H1 (cell line): ENCODE data around the gene TMEM204. TPM values are rescaled to one million over a fixed set of nuclear protein-coding genes. Genes with fewer than 3 reads are reported as not detected.

ENCODE experiments used
- CTCF ChIA-PET: fragments of 300-600 bp; sonication (Branson Sonifier 250); formaldehyde crosslinking; loops from one replicate; lab custom pipeline; 2021; ENCODE audit not compliant: partially characterized antibody; lab: Charles Lee
- POLR2A ChIA-PET: fragments of 300-600 bp; sonication (Branson Sonifier 250); formaldehyde crosslinking; loops from one replicate; lab custom pipeline; 2021; ENCODE audit warnings: inconsistent platforms; ENCODE audit not compliant: partially characterized antibody; lab: Charles Lee
- DNase-seq, 2 experiments: peaks; one replicate each; pipeline versions ENCODE4 v3.0.0 to v3.0.0-alpha.2; 2010 to 2022; ENCODE audit warnings: low spot score in 2 of 2, low read depth in 1 of 2, mixed read lengths in 1 of 2
- FAIRE-seq: peaks from 2 replicates; lab custom pipeline; 2011; peaks lifted over from hg19 to GRCh38; lab: Jason Lieb, UNC
- H2AFZ ChIP-seq: 2 replicates; pipeline ENCODE4 v1.8.1; 2012; ENCODE audit warnings: low read length, inconsistent platforms
- H2AK5ac ChIP-seq: 2 replicates; pipeline ENCODE4 v1.6.1; 2013; ENCODE audit warnings: low read depth, low read length
- H2BK120ac ChIP-seq: replicated peaks from 2 replicates; pipeline ENCODE3; 2013; ENCODE audit warnings: low read depth, low read length, inconsistent platforms
- H2BK12ac ChIP-seq: 2 replicates; pipeline ENCODE4 v1.6.1; 2013; ENCODE audit warnings: low read depth, low read length
- H2BK15ac ChIP-seq: 2 replicates; pipeline ENCODE4 v1.6.1; 2013; ENCODE audit warnings: low read length
- H2BK20ac ChIP-seq: 2 replicates; pipeline ENCODE4 v1.6.1; 2013; ENCODE audit warnings: low read length
- H2BK5ac ChIP-seq: 2 replicates; pipeline ENCODE4 v1.6.1; 2013; ENCODE audit warnings: low read depth, low read length
- H3K14ac ChIP-seq: 2 replicates; pipeline ENCODE4 v1.6.1; 2013; ENCODE audit warnings: inconsistent platforms; ENCODE audit not compliant: insufficient read length
- H3K18ac ChIP-seq: 2 replicates; pipeline ENCODE4 v1.6.1; 2013; ENCODE audit warnings: low read length; ENCODE audit errors: extremely low read depth
- H3K23ac ChIP-seq: 2 replicates; pipeline ENCODE4 v1.6.1; 2013; ENCODE audit warnings: inconsistent platforms; ENCODE audit not compliant: insufficient read length
- H3K23me2 ChIP-seq: 2 replicates; pipeline ENCODE4 v1.6.1; 2013; ENCODE audit warnings: low read depth, low read length
- H3K27ac ChIP-seq: 2 replicates; pipeline ENCODE4 v1.6.1; 2011; ENCODE audit warnings: low read depth, low read length, inconsistent platforms
- H3K27me3 ChIP-seq, 4 experiments: replicated peaks in 1 of 4; 1 replicate in 1 of 4; 2 replicates in 3 of 4; pipeline versions ENCODE4 v1.6.1 to v1.8.1; 2011 to 2013; ENCODE audit warnings: low read length in 3 of 4, mild to moderate bottlenecking in 3 of 4, inconsistent platforms in 2 of 4, mixed read lengths in 2 of 4, moderate library complexity in 1 of 4; ENCODE audit not compliant: control insufficient read depth in 3 of 4, insufficient read depth in 3 of 4; ENCODE audit errors: extremely low read depth in 1 of 4
- H3K36me3 ChIP-seq, 4 experiments: 2 replicates each; pipeline versions ENCODE4 v1.6.1 to v1.8.1; 2011 to 2013; ENCODE audit warnings: mild to moderate bottlenecking in 4 of 4, low read length in 3 of 4, moderate library complexity in 2 of 4, control low read depth in 1 of 4, inconsistent platforms in 1 of 4; ENCODE audit not compliant: insufficient read depth in 4 of 4, control insufficient read depth in 2 of 4
- H3K4ac ChIP-seq: replicated peaks from 2 replicates; pipeline ENCODE3; 2013; ENCODE audit warnings: low read length, low read depth, mixed read lengths, inconsistent platforms; ENCODE audit not compliant: insufficient read length
- H3K4me1 ChIP-seq, 4 experiments: replicated peaks in 1 of 4; 1 replicate in 1 of 4; 2 replicates in 3 of 4; pipeline versions ENCODE4 v1.6.1 to v1.8.1; 2011 to 2013; ENCODE audit warnings: low read length in 3 of 4, inconsistent platforms in 2 of 4, mixed read lengths in 1 of 4; ENCODE audit not compliant: insufficient read depth in 4 of 4, control insufficient read depth in 3 of 4
- H3K4me2 ChIP-seq, 2 experiments: 2 replicates each; pipeline versions ENCODE4 v1.6.1 to v1.8.1; 2011 to 2013; ENCODE audit warnings: low read depth in 2 of 2, low read length in 2 of 2, control low read depth in 1 of 2, inconsistent platforms in 1 of 2, mild to moderate bottlenecking in 1 of 2; ENCODE audit not compliant: insufficient read depth in 1 of 2
- H3K4me3 ChIP-seq, 4 experiments: fragments of 200-600, 300-600 bp in 1 of 4; sonication (generic), shearing (Covaris generic), sonication (Bioruptor Twin) in 1 of 4; 2 replicates each; pipeline versions ENCODE4 v1.5.1 to v1.8.1; 2011 to 2016; ENCODE audit warnings: low read length in 4 of 4, low read depth in 3 of 4, control low read depth in 2 of 4, inconsistent platforms in 2 of 4, mild to moderate bottlenecking in 2 of 4, mixed read lengths in 1 of 4, moderate library complexity in 1 of 4; ENCODE audit not compliant: insufficient read depth in 2 of 4; ENCODE audit errors: extremely low read depth in 1 of 4
- H3K56ac ChIP-seq: replicated peaks from 2 replicates; pipeline ENCODE3; 2013; ENCODE audit warnings: low read depth, mild to moderate bottlenecking, mixed read lengths, low read length, inconsistent platforms; ENCODE audit not compliant: insufficient read length
- H3K79me1 ChIP-seq: 2 replicates; pipeline ENCODE4 v1.6.1; 2013; ENCODE audit warnings: low read depth, low read length, control low read depth
- H3K79me2 ChIP-seq, 2 experiments: 2 replicates each; pipeline versions ENCODE4 v1.6.1 to v1.8.1; 2012 to 2013; ENCODE audit warnings: low read length in 2 of 2, mild to moderate bottlenecking in 2 of 2, inconsistent platforms in 1 of 2; ENCODE audit not compliant: insufficient read depth in 2 of 2, control insufficient read depth in 1 of 2
- H3K9ac ChIP-seq, 4 experiments: replicated peaks in 1 of 4; 1 replicate in 1 of 4; 2 replicates in 3 of 4; pipeline versions ENCODE4 v1.6.1 to v1.8.1; 2011 to 2013; ENCODE audit warnings: low read depth in 3 of 4, low read length in 3 of 4, control low read depth in 2 of 4, mild to moderate bottlenecking in 2 of 4, moderate library complexity in 2 of 4, inconsistent platforms in 1 of 4; ENCODE audit errors: extremely low read depth in 1 of 4
- H3K9me3 ChIP-seq, 2 experiments: 2 replicates each; pipeline versions ENCODE4 v1.6.1 to v1.8.1; 2012 to 2013; ENCODE audit warnings: mild to moderate bottlenecking in 2 of 2, moderate library complexity in 2 of 2, control low read depth in 1 of 2, inconsistent platforms in 1 of 2, low read depth in 1 of 2, low read length in 1 of 2, mixed read lengths in 1 of 2; ENCODE audit not compliant: insufficient read depth in 2 of 2
- H4K20me1 ChIP-seq, 2 experiments: replicated peaks in 1 of 2; 2 replicates each; pipeline versions ENCODE3 to v1.8.1; 2011 to 2013; ENCODE audit warnings: inconsistent platforms in 2 of 2, low read length in 2 of 2, mild to moderate bottlenecking in 1 of 2; ENCODE audit not compliant: insufficient read depth in 2 of 2, control insufficient read depth in 1 of 2
- H4K5ac ChIP-seq: 2 replicates; pipeline ENCODE4 v1.6.1; 2013; ENCODE audit warnings: low read length, low read depth, mixed read lengths, inconsistent platforms; ENCODE audit not compliant: insufficient read length
- H4K8ac ChIP-seq: 2 replicates; pipeline ENCODE4 v1.8.0; 2013; ENCODE audit warnings: mild to moderate bottlenecking, moderate library complexity, low read length, inconsistent platforms; ENCODE audit not compliant: insufficient read depth; ENCODE audit errors: extremely low read depth
- H4K91ac ChIP-seq: replicated peaks from 2 replicates; pipeline ENCODE3; 2013; ENCODE audit warnings: low read length, mixed read lengths, inconsistent platforms; ENCODE audit not compliant: insufficient read length
- CHD1 ChIP-seq: IDR thresholded peaks from 2 replicates; pipeline ENCODE4 v1.6.1; 2012; ENCODE audit warnings: low read depth, low read length, improper control_type of control experiment
- CHD2 ChIP-seq: IDR thresholded peaks from 2 replicates; pipeline ENCODE4 v1.6.1; 2012; ENCODE audit warnings: low read length, improper control_type of control experiment
- CREB1 ChIP-seq: IDR thresholded peaks from 2 replicates; pipeline ENCODE4 v1.6.1; 2012; ENCODE audit warnings: inconsistent platforms
- GTF2F1 ChIP-seq: IDR thresholded peaks from 2 replicates; pipeline ENCODE4 v1.6.1; 2012; ENCODE audit warnings: low read depth, low read length, improper control_type of control experiment, borderline replicate concordance
- HDAC6 ChIP-seq: IDR thresholded peaks from one replicate; pipeline ENCODE4 v1.7.1; 2012; ENCODE audit warnings: low read depth, mild to moderate bottlenecking, inconsistent platforms, low read length, moderate library complexity
- KDM5A ChIP-seq: fragments of 200-600 bp; IDR thresholded peaks from 2 replicates; pipeline ENCODE4 v1.7.1; 2012; ENCODE audit warnings: mild to moderate bottlenecking, low read length, inconsistent platforms, mixed read lengths
- POLR2A ChIP-seq, 2 experiments: IDR thresholded peaks; 1 replicate in 1 of 2; 2 replicates in 1 of 2; pipeline ENCODE4 v1.6.1; 2011; ENCODE audit warnings: low read depth in 2 of 2, low read length in 2 of 2, mild to moderate bottlenecking in 2 of 2; ENCODE audit errors: control extremely low read depth in 1 of 2
- RBBP5 ChIP-seq: IDR thresholded peaks from 2 replicates; pipeline ENCODE4 v1.7.1; 2012; ENCODE audit warnings: low read depth, mild to moderate bottlenecking, inconsistent platforms, low read length, moderate library complexity, borderline replicate concordance
- SP4 ChIP-seq: IDR thresholded peaks from 2 replicates; pipeline ENCODE4 v1.6.1; 2012; ENCODE audit warnings: low read length, inconsistent platforms
- ZNF274 ChIP-seq: IDR thresholded peaks from 2 replicates; pipeline ENCODE4 v1.7.0; 2012; ENCODE audit warnings: low read length, borderline replicate concordance; ENCODE audit errors: extremely low read depth
- WGBS, 2 experiments: shearing (Covaris generic) in 1 of 2; methylation state at CpG; one replicate each; pipeline versions ENCODE4 v1.1.6 to v1.1.7; 2013 to 2015; ENCODE audit warnings: low lambda C conversion rate in 2 of 2, mixed read lengths in 2 of 2, inconsistent platforms in 1 of 2, low coverage in 1 of 2, missing lambda C conversion rate in 1 of 2; ENCODE audit not compliant: insufficient replicate concordance in 2 of 2, insufficient coverage in 1 of 2, insufficient read length in 1 of 2; ENCODE audit errors: extremely low coverage in 1 of 2, missing lambda C conversion rate in 1 of 2; 5-methylcytosine and 5-hydroxymethylcytosine counted together
- polyA plus RNA-seq, 7 experiments: library from polyadenylated mRNA; depleted of rRNA in 3 of 7; stranded (reverse) in 5 of 7; unstranded in 2 of 7; fragments of >200 nt in 5 of 7; fragments of 200-250 nt in 2 of 7; gene quantifications; 1 replicate in 5 of 7; 2 replicates in 1 of 7; 4 replicates in 1 of 7; pipeline versions ENCODE4 v1.2.1 to v1.2.3, GENCODE V29; 2011 to 2013; ENCODE audit warnings: missing spikeins in 2 of 7, mixed read lengths in 2 of 7
- total RNA-seq: library from RNA; stranded (reverse); fragmentation: NEBNext Ultra II Directional; extraction: Animal tissue kit (Norgen Biotek cat#: 25700); gene quantifications from 2 replicates; pipeline ENCODE4 v1.2.1, GENCODE V29; 2021

TMEM204 gene
- total and polyA plus RNA-seq, 2 of the 8 experiments (the other 6 are each of a cell fraction or from before 2014, with no cell fraction given): not detected

GRCh38 chr16:1554826-1555445 is 21.5 kb downstream of the TMEM204 start:
- H4K8ac ChIP-seq: no peak overlapping the region
- H2AK5ac ChIP-seq: no peak overlapping the region
- H3K4me1 ChIP-seq: peaks cover 0 to 3% (median 0%) of the 10 kb centered on the region in 4 experiments; a peak in 1 of 7 replicates
- no peak overlapping the region for H3K14ac ChIP-seq
- no peak overlapping the region for H3K4me2 ChIP-seq
- no peaks in the 10 kb centered on the region; the same call in 1 of the 2 replicates for H3K79me1 ChIP-seq
- H4K91ac ChIP-seq: no peak overlapping the region
- H4K5ac ChIP-seq: no peak overlapping the region
- no peak overlapping the region for H3K9ac ChIP-seq
- no peaks in the 10 kb centered on the region for H3K23me2 ChIP-seq
- H2BK20ac ChIP-seq: no peak overlapping the region
- H3K27me3 ChIP-seq: no peaks in the 10 kb centered on the region
- no peak overlapping the region for H3K23ac ChIP-seq
- TF ChIP-seq CHD2 (no peak), RBBP5 (no peak), POLR2A (IDR thresholded peaks at IDR 0.05; ENCODE audit: control extremely low read depth in 1 of 2, low read depth in 2 of 2, low read length in 2 of 2) (no peak), CREB1 (no peak), GTF2F1 (no peak), CHD1 (no peak), KDM5A (no peak), ZNF274 (no peak), HDAC6 (no peak), SP4 (no peak)
- 92% methylated on average over 34 of the region's 34 CpGs; no CpG with 5 or more reads in 1 of the 2 experiments for WGBS, 2 experiments
- peaks cover 2 to 12% (median 5%) of the 10 kb centered on the region in 4 experiments; a peak in 4 of 8 replicates for H3K36me3 ChIP-seq
- no peak overlapping the region for H2BK120ac ChIP-seq
- H2BK12ac ChIP-seq: 0 out of 2 replicates have a peak overlapping the region, but pooled peaks have one; percentile 68
- H3K9me3 ChIP-seq: no peaks in the 10 kb centered on the region
- no peak overlapping the region for H3K18ac ChIP-seq
- POLR2A ChIA-PET: no interaction called here
- H2BK15ac ChIP-seq: no peak overlapping the region
- no peak for FAIRE-seq
- peak overlapping the region; percentile 12; the same call in 1 of the 2 replicates for H2BK5ac ChIP-seq
- no peak overlapping the region for H3K4me3 ChIP-seq
- peaks cover 1 to 3% of the 10 kb centered on the region in 2 experiments for H4K20me1 ChIP-seq
- no peak overlapping the region for H3K27ac ChIP-seq
- no peak overlapping the region for H3K56ac ChIP-seq
- H2AFZ ChIP-seq: no peak overlapping the region
- no peaks in the 10 kb centered on the region for H3K79me2 ChIP-seq
- DNase-seq: no peak
- H3K4ac ChIP-seq: no peak overlapping the region
- CTCF ChIA-PET: no interaction called here
